B cell (primary cell): Measurements from ENCODE around the gene HIPK2. TPM values are rescaled to one million over a fixed set of nuclear protein-coding genes. Genes with fewer than 3 reads are reported as not detected.

ENCODE experiments used
- ATAC-seq: fragments of 200-7000 bp; cut with Tn5 transposase; one replicate; pipeline ENCODE4 v1.10.0; 2021; ENCODE audit warnings: low read depth, mild to moderate bottlenecking, moderate number of reproducible peaks, moderate library complexity
- CTCF ChIA-PET: fragments of 350-600 bp; sonication (Branson Sonifier 250); formaldehyde crosslinking; loops from one replicate; lab custom pipeline; 2021; ENCODE audit warnings: antibody characterized with exemption, inconsistent platforms; lab: Charles Lee
- POLR2A ChIA-PET: fragments of 350-600 bp; sonication (Branson Sonifier 250); formaldehyde crosslinking; loops from one replicate; lab custom pipeline; 2021; ENCODE audit warnings: antibody characterized with exemption; lab: Charles Lee
- DNase-seq: peaks from one replicate; pipeline ENCODE4 v3.0.0; 2013
- H2AFZ ChIP-seq: 2 replicates; pipeline ENCODE4 v1.6.1; 2012; ENCODE audit warnings: mild to moderate bottlenecking, low read depth, low read length; ENCODE audit not compliant: insufficient read depth, poor library complexity, severe bottlenecking
- H3K27ac ChIP-seq, 2 donors: 1 replicate in 1 of 2; 2 replicates in 1 of 2; pipeline ENCODE4 v1.5.1; 2012 to 2013; ENCODE audit warnings: low read length in 2 of 2, mild to moderate bottlenecking in 2 of 2, moderate library complexity in 1 of 2
- H3K27me3 ChIP-seq, 4 experiments: fragments of 200-600 bp in 1 of 4; sonication (generic) in 1 of 4; replicated peaks in 1 of 4; 1 replicate in 2 of 4; 2 replicates in 2 of 4; pipeline versions ENCODE4 v1.6.1 to v1.7.0; 2013 to 2016; ENCODE audit warnings: low read length in 3 of 4, mild to moderate bottlenecking in 2 of 4, mixed read lengths in 1 of 4, moderate library complexity in 1 of 4; ENCODE audit not compliant: insufficient read depth in 4 of 4, control insufficient read depth in 3 of 4; ENCODE audit errors: control extremely low read depth in 1 of 4
- H3K36me3 ChIP-seq, 2 experiments: replicated peaks in 1 of 2; 1 replicate in 1 of 2; 2 replicates in 1 of 2; pipeline versions ENCODE4 v1.6.1 to v1.7.1; 2013; ENCODE audit warnings: low read length in 1 of 2; ENCODE audit not compliant: insufficient read depth in 2 of 2, control insufficient read depth in 1 of 2; ENCODE audit errors: control extremely low read depth in 1 of 2, extremely low read depth in 1 of 2
- H3K4me1 ChIP-seq, 2 donors: fragments of 200-600 bp in 1 of 2; sonication (generic) in 1 of 2; 1 replicate in 1 of 2; 2 replicates in 1 of 2; pipeline versions ENCODE4 v1.5.1 to v1.6.1; 2013 to 2017; ENCODE audit warnings: low read length in 2 of 2; ENCODE audit not compliant: control insufficient read depth in 2 of 2, insufficient read depth in 2 of 2
- H3K4me2 ChIP-seq: replicated peaks from 2 replicates; pipeline ENCODE3; 2012; ENCODE audit warnings: mild to moderate bottlenecking, low read depth, low read length; ENCODE audit not compliant: poor library complexity, severe bottlenecking
- H3K4me3 ChIP-seq, 5 experiments: fragments of 200-600 bp in 1 of 5; sonication (generic) in 1 of 5; 1 replicate in 3 of 5; 2 replicates in 2 of 5; pipeline versions ENCODE4 v1.5.1 to v1.7.0; 2011 to 2016; ENCODE audit warnings: low read length in 4 of 5, mild to moderate bottlenecking in 4 of 5, low read depth in 2 of 5, control low read depth in 1 of 5, moderate library complexity in 1 of 5; ENCODE audit not compliant: insufficient read depth in 1 of 5; ENCODE audit errors: control extremely low read depth in 1 of 5, extremely low read depth in 1 of 5
- H3K79me2 ChIP-seq: fragments of 200-600 bp; sonication (generic); one replicate; pipeline ENCODE4 v1.6.0; 2016; ENCODE audit warnings: low read length; ENCODE audit not compliant: control insufficient read depth, insufficient read depth
- H3K9ac ChIP-seq: fragments of 200-600 bp; sonication (generic); 2 replicates; pipeline ENCODE4 v1.6.1; 2017; ENCODE audit warnings: mild to moderate bottlenecking, low read length, moderate library complexity
- H3K9me3 ChIP-seq, 3 donors: one replicate each; pipeline versions ENCODE4 v1.6.1 to v1.7.1; 2013; ENCODE audit warnings: low read length in 2 of 3; ENCODE audit not compliant: control insufficient read depth in 2 of 3, insufficient read depth in 1 of 3; ENCODE audit errors: control extremely low read depth in 1 of 3
- H4K20me1 ChIP-seq: 2 replicates; pipeline ENCODE4 v1.6.0; 2012; ENCODE audit warnings: mild to moderate bottlenecking, low read length; ENCODE audit not compliant: insufficient read depth, control insufficient read depth, poor library complexity, severe bottlenecking
- H3K27ac Mint-ChIP-seq: one replicate; pipeline ENCODE4 v1.8.0; 2021; ENCODE audit warnings: mixed read lengths
- H3K27me3 Mint-ChIP-seq: one replicate; pipeline ENCODE4 v1.8.0; 2021; ENCODE audit warnings: mixed read lengths
- H3K4me1 Mint-ChIP-seq: one replicate; pipeline ENCODE4 v1.8.0; 2021; ENCODE audit warnings: mixed read lengths
- H3K4me3 Mint-ChIP-seq: one replicate; pipeline ENCODE4 v1.8.0; 2021; ENCODE audit warnings: mixed read lengths
- H3K9me3 Mint-ChIP-seq: one replicate; pipeline ENCODE4 v1.8.0; 2022; ENCODE audit warnings: mixed read lengths; ENCODE audit not compliant: insufficient read depth
- CTCF ChIP-seq: fragments of 200-600 bp; IDR thresholded peaks from one replicate; pipeline ENCODE4 v1.8.0; 2022; ENCODE audit warnings: antibody characterized with exemption, mild to moderate bottlenecking
- EZH2 ChIP-seq: IDR thresholded peaks from 2 replicates; pipeline ENCODE4 v1.6.1; 2012; ENCODE audit warnings: borderline replicate concordance, low read depth, mild to moderate bottlenecking, moderate library complexity, low read length; ENCODE audit not compliant: insufficient read depth, poor library complexity, severe bottlenecking
- WGBS: methylation state at CpG from one replicate; pipeline ENCODE4 v1.1.5; 2013; ENCODE audit warnings: missing lambda C conversion rate; ENCODE audit not compliant: insufficient coverage; 5-methylcytosine and 5-hydroxymethylcytosine counted together
- intact Hi-C: fragments of 100-400 bp; cut with micrococcal nuclease; formaldehyde crosslinking; loops from one replicate; pipeline ENCODE4 v1.10.0; 2022
- polyA plus RNA-seq: library from polyadenylated mRNA; depleted of rRNA; stranded (reverse); fragments of >200 nt; gene quantifications from 2 replicates; pipeline ENCODE4 v1.2.3, GENCODE V29; 2012
- total RNA-seq, 2 donors: library from RNA; stranded (reverse); fragments of 120-200 nt in 1 of 2; gene quantifications; 1 replicate in 1 of 2; 2 replicates in 1 of 2; pipeline versions ENCODE4 v1.2.3 to v1.2.4, GENCODE V29; 2013 to 2022

HIPK2 gene
- total and polyA plus RNA-seq, 2 donors (not counting 1 experiment from before 2014, with no cell fraction given): 6.8 to 58.2 TPM

DNA sequence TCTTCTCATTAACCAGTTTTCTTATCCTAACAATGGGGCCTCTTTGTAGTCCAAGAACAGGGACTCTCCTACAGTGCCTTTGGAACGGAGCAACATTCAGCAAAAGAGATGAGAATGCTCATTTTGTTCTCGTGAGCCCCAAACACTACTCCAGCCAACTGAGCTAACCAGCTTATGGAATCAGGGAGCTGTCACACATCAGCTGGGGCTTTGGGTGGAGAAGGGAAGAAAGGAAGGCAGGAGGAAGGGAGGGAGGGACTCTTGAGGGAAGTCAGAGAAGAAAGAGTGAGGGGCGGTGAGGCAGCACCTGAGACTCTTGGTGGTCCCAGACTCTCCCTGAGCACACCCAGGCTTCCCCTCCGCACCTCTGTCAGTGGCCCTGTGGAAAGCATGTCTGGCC is 131.2 kb downstream of the HIPK2 start:
- no peak overlapping the region for H2AFZ ChIP-seq
- peak overlapping the region; percentile 54 for H3K27ac Mint-ChIP-seq
- POLR2A ChIA-PET: interaction anchor here (0.6 to 1.9 kb wide), 3 partner anchors 153 to 585 kb away, joined by 3 to 6 read pairs (median 5); no protein-coding TSS in a partner anchor
- no peak overlapping the region for H3K27ac ChIP-seq
- no peaks in the 10 kb centered on the region for H3K27me3 ChIP-seq
- H3K4me1 Mint-ChIP-seq: peaks cover 39% of the 10 kb centered on the region
- no peaks in the 10 kb centered on the region for H3K27me3 Mint-ChIP-seq
- ATAC-seq: no peak
- peak overlapping the region; percentile 16 for H3K4me2 ChIP-seq
- intact Hi-C loops: loop anchor here (1.0 to 5.0 kb wide), 4 partner anchors 56 to 358 kb away; partner anchors contain the start of gene HIPK2
- no peak overlapping the region for H3K9ac ChIP-seq
- peaks cover 38 to 39% of the 10 kb centered on the region in 2 donors for H3K4me1 ChIP-seq
- 100% methylated on average over 2 of the region's 4 CpGs for WGBS
- no peak for DNase-seq
- CTCF ChIA-PET: interaction anchor here (0.6 to 9.6 kb wide), 48 partner anchors 10 to 1917 kb away, joined by 3 to 269 read pairs (median 5); partner anchors contain the start of gene HIPK2
- TF ChIP-seq EZH2 (no peak), CTCF (no peak)
- H3K9me3 Mint-ChIP-seq: no peaks in the 10 kb centered on the region
- no peaks in the 10 kb centered on the region for H3K9me3 ChIP-seq
- H3K4me3 ChIP-seq: no peak overlapping the region
- peaks cover 3% of the 10 kb centered on the region for H3K79me2 ChIP-seq
- no peaks in the 10 kb centered on the region for H3K36me3 ChIP-seq
- no peaks in the 10 kb centered on the region for H4K20me1 ChIP-seq
- H3K4me3 Mint-ChIP-seq: no peak overlapping the region
